ENCODE measurements around the gene PPP2R2C.

The PPP2R2C gene

GRCh38 chr4:6277935-6278800 lies 194.2 kb downstream of the PPP2R2C start:
- ChIA-PET CTCF (no interaction called here), POLR2A (no interaction called here)
- no peak for TF ChIP-seq LEF1 (IDR thresholded peaks at IDR 0.05; ENCODE audit: borderline replicate concordance)
- no peak for TF ChIP-seq ZNF384 (IDR thresholded peaks at IDR 0.05)
- TF ChIP-seq, protein P1, sequence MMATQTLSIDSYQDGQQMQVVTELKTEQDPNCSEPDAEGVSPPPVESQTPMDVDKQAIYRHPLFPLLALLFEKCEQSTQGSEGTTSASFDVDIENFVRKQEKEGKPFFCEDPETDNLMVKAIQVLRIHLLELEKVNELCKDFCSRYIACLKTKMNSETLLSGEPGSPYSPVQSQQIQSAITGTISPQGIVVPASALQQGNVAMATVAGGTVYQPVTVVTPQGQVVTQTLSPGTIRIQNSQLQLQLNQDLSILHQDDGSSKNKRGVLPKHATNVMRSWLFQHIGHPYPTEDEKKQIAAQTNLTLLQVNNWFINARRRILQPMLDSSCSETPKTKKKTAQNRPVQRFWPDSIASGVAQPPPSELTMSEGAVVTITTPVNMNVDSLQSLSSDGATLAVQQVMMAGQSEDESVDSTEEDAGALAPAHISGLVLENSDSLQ (IDR thresholded peaks at IDR 0.05) = no peak
- no peak for TF ChIP-seq SP1 (IDR thresholded peaks at IDR 0.05)
- TF ChIP-seq FOXM1 (IDR thresholded peaks at IDR 0.05; ENCODE audit: borderline replicate concordance) = no peak
- no peak for TF ChIP-seq CTBP1 (IDR thresholded peaks at IDR 0.05; ENCODE audit: borderline replicate concordance)
- TF ChIP-seq NFRKB (IDR thresholded peaks at IDR 0.05) = no peak
- no peak for TF ChIP-seq L3MBTL2 (conservative IDR thresholded peaks at IDR 0.05)
- no peak for TF ChIP-seq BHLHE40 (IDR thresholded peaks at IDR 0.05; ENCODE audit: borderline replicate concordance)
- TF ChIP-seq SUZ12 (IDR thresholded peaks at IDR 0.05) = no peak
- TF ChIP-seq FOXA1 (IDR thresholded peaks at IDR 0.05) = no peak
- DNase-seq (ENCODE audit: extremely low spot score) = no peak

GRCh38 chr4:6277139-6277802 lies 195.1 kb downstream of the PPP2R2C start:
- TF ChIP-seq ELF4 (IDR thresholded peaks at IDR 0.05) (no peak), ARNT (IDR thresholded peaks at IDR 0.05) (no peak), FOXA1 (IDR thresholded peaks at IDR 0.05) (no peak), TARDBP (IDR thresholded peaks at IDR 0.05) (no peak), HDGF (IDR thresholded peaks at IDR 0.05; ENCODE audit: borderline replicate concordance) (no peak), CTBP1 (IDR thresholded peaks at IDR 0.05; ENCODE audit: borderline replicate concordance) (no peak), FOXM1 (IDR thresholded peaks at IDR 0.05; ENCODE audit: borderline replicate concordance) (no peak), BHLHE40 (IDR thresholded peaks at IDR 0.05; ENCODE audit: borderline replicate concordance) (no peak), NFRKB (IDR thresholded peaks at IDR 0.05) (no peak), LEF1 (IDR thresholded peaks at IDR 0.05; ENCODE audit: borderline replicate concordance) (no peak), SP1 (IDR thresholded peaks at IDR 0.05) (no peak), ZNF384 (IDR thresholded peaks at IDR 0.05) (no peak), FOXK2 (IDR thresholded peaks at IDR 0.05) (no peak), SUZ12 (IDR thresholded peaks at IDR 0.05) (no peak), L3MBTL2 (conservative IDR thresholded peaks at IDR 0.05) (no peak)
- TF ChIP-seq, protein P1 (IDR thresholded peaks at IDR 0.05) = no peak
- ChIA-PET POLR2A (no interaction called here), CTCF (no interaction called here)
- no peak for DNase-seq (ENCODE audit: extremely low spot score)

GRCh38 chr4:6275898-6276806 lies 196.3 kb downstream of the PPP2R2C start:
- TF ChIP-seq LEF1 (IDR thresholded peaks at IDR 0.05; ENCODE audit: borderline replicate concordance) = no peak
- TF ChIP-seq FOXA1 (IDR thresholded peaks at IDR 0.05) = no peak
- no peak for TF ChIP-seq L3MBTL2 (conservative IDR thresholded peaks at IDR 0.05)
- no peak for TF ChIP-seq FOXM1 (IDR thresholded peaks at IDR 0.05; ENCODE audit: borderline replicate concordance)
- no peak for TF ChIP-seq NFRKB (IDR thresholded peaks at IDR 0.05)
- TF ChIP-seq FOXK2 (IDR thresholded peaks at IDR 0.05) = no peak
- no peak for TF ChIP-seq TARDBP (IDR thresholded peaks at IDR 0.05)
- no peak for TF ChIP-seq HDGF (IDR thresholded peaks at IDR 0.05; ENCODE audit: borderline replicate concordance)
- TF ChIP-seq SUZ12 (IDR thresholded peaks at IDR 0.05) = no peak
- TF ChIP-seq, protein P1 (IDR thresholded peaks at IDR 0.05) = no peak
- no peak for TF ChIP-seq CTBP1 (IDR thresholded peaks at IDR 0.05; ENCODE audit: borderline replicate concordance)
- TF ChIP-seq ELF4 (IDR thresholded peaks at IDR 0.05) = no peak
- TF ChIP-seq ARNT (IDR thresholded peaks at IDR 0.05) = no peak
- TF ChIP-seq ZNF384 (IDR thresholded peaks at IDR 0.05) = no peak
- TF ChIP-seq BHLHE40 (IDR thresholded peaks at IDR 0.05; ENCODE audit: borderline replicate concordance) = no peak
- TF ChIP-seq SP1 (IDR thresholded peaks at IDR 0.05) = no peak
- no peak for DNase-seq (ENCODE audit: extremely low spot score)
- POLR2A ChIA-PET = no interaction called here
- CTCF ChIA-PET = no interaction called here

DNA sequence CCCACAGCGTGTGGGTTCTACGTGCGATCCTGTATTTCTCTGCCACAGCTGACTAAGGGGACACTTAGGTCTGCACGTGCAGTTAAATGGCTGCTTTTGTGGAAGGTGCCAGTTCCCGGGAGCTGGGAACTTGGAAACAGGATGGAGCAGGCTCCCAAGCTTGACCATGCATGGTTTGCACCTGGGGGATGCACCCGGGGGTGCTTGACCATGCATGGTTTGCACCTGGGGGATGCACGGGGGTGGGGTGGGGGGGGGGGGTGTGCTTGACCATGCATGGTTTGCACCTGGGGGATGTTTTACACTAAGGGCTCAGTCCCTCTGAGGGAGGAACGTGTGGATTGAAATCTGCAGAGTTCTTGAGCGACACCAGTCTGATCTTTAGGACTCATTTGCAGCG lies 197.1 kb downstream of the PPP2R2C start:
- TF ChIP-seq TARDBP (IDR thresholded peaks at IDR 0.05) (no peak), ELF4 (IDR thresholded peaks at IDR 0.05) (no peak), NFRKB (IDR thresholded peaks at IDR 0.05) (no peak), FOXM1 (IDR thresholded peaks at IDR 0.05; ENCODE audit: borderline replicate concordance) (no peak), FOXK2 (IDR thresholded peaks at IDR 0.05) (no peak), SP1 (IDR thresholded peaks at IDR 0.05) (no peak), L3MBTL2 (conservative IDR thresholded peaks at IDR 0.05) (no peak), ZNF384 (IDR thresholded peaks at IDR 0.05) (no peak)
- ChIA-PET CTCF (no interaction called here), POLR2A (no interaction called here)
- no peak for DNase-seq (ENCODE audit: extremely low spot score)

DNA sequence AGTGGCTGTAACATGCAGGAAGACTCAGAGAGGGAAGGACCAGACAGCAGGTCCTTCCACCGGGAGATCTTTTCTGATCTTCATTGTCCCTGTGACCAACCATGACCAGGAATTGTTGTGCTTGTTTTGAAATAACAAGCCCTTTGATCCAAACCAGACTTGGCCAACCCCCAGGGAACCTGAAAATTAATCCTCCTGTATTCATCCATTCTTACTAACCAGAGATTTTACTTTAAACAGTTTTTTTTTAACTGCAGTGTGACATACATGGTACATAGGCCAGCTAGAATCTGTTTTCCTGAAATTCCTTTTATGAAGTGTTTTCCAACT lies 198.8 kb downstream of the PPP2R2C start:
- POLR2A ChIA-PET = no interaction called here
- TF ChIP-seq CTBP1 (IDR thresholded peaks at IDR 0.05; ENCODE audit: borderline replicate concordance) = no peak
- no peak for TF ChIP-seq HDGF (IDR thresholded peaks at IDR 0.05; ENCODE audit: borderline replicate concordance)
- TF ChIP-seq LEF1 (IDR thresholded peaks at IDR 0.05; ENCODE audit: borderline replicate concordance) = no peak
- TF ChIP-seq SP1 (IDR thresholded peaks at IDR 0.05) = no peak
- TF ChIP-seq L3MBTL2 (conservative IDR thresholded peaks at IDR 0.05) = no peak
- no peak for TF ChIP-seq SUZ12 (IDR thresholded peaks at IDR 0.05)
- TF ChIP-seq FOXA1 (IDR thresholded peaks at IDR 0.05) = no peak
- no peak for TF ChIP-seq FOXM1 (IDR thresholded peaks at IDR 0.05; ENCODE audit: borderline replicate concordance)
- no peak for TF ChIP-seq FOXK2 (IDR thresholded peaks at IDR 0.05)
- no peak for TF ChIP-seq ELF4 (IDR thresholded peaks at IDR 0.05)
- DNase-seq (ENCODE audit: extremely low spot score) = no peak
- CTCF ChIA-PET = interaction anchor here (1.5 kb wide), 1 partner anchor 10 kb away, joined by 4 read pairs; no protein-coding TSS in a partner anchor

Measured in HEK293T (cell line).